Measurements from ENCODE around the gene TRIL. TPM values are rescaled to one million over a fixed set of nuclear protein-coding genes. Genes with fewer than 3 reads are reported as not detected.

TRIL gene
- total and polyA plus RNA-seq, 4 donors, result 0.52 to 17.0 (median 1.8) TPM

- ATAC-seq (ENCODE audit: insufficient read depth, low FRiP score), result no peak
- H3K27ac ChIP-seq (ENCODE audit: low read depth in 1 of 2, low read length in 1 of 2), result no peak overlapping the region
- no peak overlapping the region for H3K4me3 ChIP-seq
- no peaks in the 10 kb centered on the region for H3K36me3 ChIP-seq (ENCODE audit: control insufficient read depth in 4 of 4, insufficient read depth in 4 of 4, low read length in 4 of 4)
- no peaks in the 10 kb centered on the region for H3K27me3 ChIP-seq (ENCODE audit: control insufficient read depth in 3 of 3, insufficient read depth in 3 of 3, low read length in 2 of 3)
- peak in 2 of 3 donors; percentile 24 to 60 for DNase-seq
- H3K4me1 ChIP-seq (ENCODE audit: control insufficient read depth in 5 of 5, insufficient read depth in 5 of 5, low read length in 5 of 5), result peaks cover 1 to 43% (median 10%) of the 10 kb centered on the region in 5 donors
- no peak overlapping the region for H3K9ac ChIP-seq (ENCODE audit: insufficient read depth in 1 of 2, low read length in 2 of 2)
- peaks cover 0 to 1% (median 0%) of the 10 kb centered on the region in 4 donors for H3K9me3 ChIP-seq (ENCODE audit: control insufficient read depth in 4 of 4, insufficient read depth in 3 of 4, low read length in 3 of 4)
- TF ChIP-seq, protein P1, sequence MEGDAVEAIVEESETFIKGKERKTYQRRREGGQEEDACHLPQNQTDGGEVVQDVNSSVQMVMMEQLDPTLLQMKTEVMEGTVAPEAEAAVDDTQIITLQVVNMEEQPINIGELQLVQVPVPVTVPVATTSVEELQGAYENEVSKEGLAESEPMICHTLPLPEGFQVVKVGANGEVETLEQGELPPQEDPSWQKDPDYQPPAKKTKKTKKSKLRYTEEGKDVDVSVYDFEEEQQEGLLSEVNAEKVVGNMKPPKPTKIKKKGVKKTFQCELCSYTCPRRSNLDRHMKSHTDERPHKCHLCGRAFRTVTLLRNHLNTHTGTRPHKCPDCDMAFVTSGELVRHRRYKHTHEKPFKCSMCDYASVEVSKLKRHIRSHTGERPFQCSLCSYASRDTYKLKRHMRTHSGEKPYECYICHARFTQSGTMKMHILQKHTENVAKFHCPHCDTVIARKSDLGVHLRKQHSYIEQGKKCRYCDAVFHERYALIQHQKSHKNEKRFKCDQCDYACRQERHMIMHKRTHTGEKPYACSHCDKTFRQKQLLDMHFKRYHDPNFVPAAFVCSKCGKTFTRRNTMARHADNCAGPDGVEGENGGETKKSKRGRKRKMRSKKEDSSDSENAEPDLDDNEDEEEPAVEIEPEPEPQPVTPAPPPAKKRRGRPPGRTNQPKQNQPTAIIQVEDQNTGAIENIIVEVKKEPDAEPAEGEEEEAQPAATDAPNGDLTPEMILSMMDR (IDR thresholded peaks at IDR 0.05; ENCODE audit: control extremely low read depth, extremely low read depth), result no peak
- WGBS, 2 donors, result 87 to 89% methylated on average over 12 of the region's 12 CpGs
These were observed 42.0 kb upstream of the TRIL start for GRCh38 chr7:28999895-29000716.

- Histone ChIP-seq H3K27me3 (ENCODE audit: control insufficient read depth in 3 of 3, insufficient read depth in 3 of 3, low read length in 2 of 3) (no peaks in the 10 kb centered on the region), H3K9me3 (ENCODE audit: control insufficient read depth in 4 of 4, insufficient read depth in 3 of 4, low read length in 3 of 4) (peaks cover 0 to 1% (median 0%) of the 10 kb centered on the region in 4 donors), H3K27ac (ENCODE audit: low read depth in 1 of 2, low read length in 1 of 2) (no peak overlapping the region), H3K4me1 (ENCODE audit: control insufficient read depth in 5 of 5, insufficient read depth in 5 of 5, low read length in 5 of 5) (peaks cover 1 to 42% (median 10%) of the 10 kb centered on the region in 5 donors), H3K4me3 (no peak overlapping the region), H3K36me3 (ENCODE audit: control insufficient read depth in 4 of 4, insufficient read depth in 4 of 4, low read length in 4 of 4) (no peaks in the 10 kb centered on the region), H3K9ac (ENCODE audit: insufficient read depth in 1 of 2, low read length in 2 of 2) (no peak overlapping the region)
- ATAC-seq (ENCODE audit: insufficient read depth, low FRiP score), result no peak
- TF ChIP-seq, protein P1 (IDR thresholded peaks at IDR 0.05; ENCODE audit: control extremely low read depth, extremely low read depth), result no peak
- DNase-seq, result no peak
- 88 to 99% methylated on average over 5 of the region's 5 CpGs for WGBS, 2 donors
These were observed 41.3 kb upstream of the TRIL start for GRCh38 chr7:28999427-28999826.

DNA sequence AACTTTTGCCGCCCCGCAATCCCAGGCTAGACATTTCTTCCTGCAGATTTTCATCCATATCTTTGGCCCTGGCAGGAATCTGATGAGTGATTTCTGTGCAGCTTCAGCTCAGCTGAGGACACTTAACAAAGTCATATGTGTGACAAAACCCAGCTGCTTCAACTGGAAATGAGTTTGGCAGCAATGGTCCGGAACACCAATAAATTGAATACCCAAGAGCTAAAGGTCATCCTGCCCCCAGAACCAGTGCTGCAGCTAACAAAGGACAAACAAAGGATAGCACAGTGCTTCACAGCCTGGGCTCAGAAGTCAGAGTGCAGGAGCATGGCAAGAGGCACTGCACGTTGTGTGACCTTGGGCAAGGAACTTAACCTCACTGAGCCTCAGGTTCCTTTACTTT lies 40.0 kb upstream of the TRIL start:
- no peak for ATAC-seq (ENCODE audit: insufficient read depth, low FRiP score)

More for the DNA sequence above, 40.0 kb upstream of the TRIL start:
- Histone ChIP-seq H3K9ac (ENCODE audit: insufficient read depth in 1 of 2, low read length in 2 of 2) (peak overlapping the region in 1 of 2 donors; percentile 11), H3K27ac (ENCODE audit: low read depth in 1 of 2, low read length in 1 of 2) (no peak overlapping the region), H3K36me3 (ENCODE audit: control insufficient read depth in 4 of 4, insufficient read depth in 4 of 4, low read length in 4 of 4) (no peaks in the 10 kb centered on the region), H3K9me3 (ENCODE audit: control insufficient read depth in 4 of 4, insufficient read depth in 3 of 4, low read length in 3 of 4) (peaks cover 0 to 1% (median 0%) of the 10 kb centered on the region in 4 donors), H3K4me3 (no peak overlapping the region), H3K27me3 (ENCODE audit: control insufficient read depth in 3 of 3, insufficient read depth in 3 of 3, low read length in 2 of 3) (no peaks in the 10 kb centered on the region), H3K4me1 (ENCODE audit: control insufficient read depth in 5 of 5, insufficient read depth in 5 of 5, low read length in 5 of 5) (peaks cover 3 to 45% (median 10%) of the 10 kb centered on the region in 5 donors)
- 77 to 86% methylated on average over 4 of the region's 4 CpGs for WGBS, 2 donors
- DNase-seq, result peak; percentile 72 to 92 (median 90)
- TF ChIP-seq, protein P1 (IDR thresholded peaks at IDR 0.05; ENCODE audit: control extremely low read depth, extremely low read depth), result no peak

All from lung (tissue), 12 donors.